Vagina (tissue), 2 donors: ENCODE measurements around the gene TM6SF1. TPM values are rescaled to one million over a fixed set of nuclear protein-coding genes. Genes with fewer than 3 reads are reported as not detected.

Experiments used
- DNase-seq, 2 donors: peaks; one replicate each; pipeline ENCODE4 v3.0.0-alpha.2; 2017; ENCODE audit errors: extremely low spot score in 2 of 2
- H3K27ac ChIP-seq: fragments of 200-600 bp; sonication (generic); one replicate; pipeline ENCODE4 v1.5.1; 2019
- H3K27me3 ChIP-seq: fragments of 200-600 bp; sonication (generic); one replicate; pipeline ENCODE4 v1.5.1; 2019
- H3K36me3 ChIP-seq, 2 donors: fragments of 200-600 bp; sonication (generic); one replicate each; pipeline ENCODE4 v1.5.1; 2017 to 2019
- H3K4me1 ChIP-seq: fragments of 200-600 bp; sonication (generic); one replicate; pipeline ENCODE4 v1.5.1; 2019
- H3K4me3 ChIP-seq, 2 donors: fragments of 200-600 bp; sonication (generic); 1 replicate in 1 of 2; 2 replicates in 1 of 2; pipeline ENCODE4 v1.5.1; 2016 to 2019
- H3K9me3 ChIP-seq: fragments of 200-600 bp; sonication (generic); one replicate; pipeline ENCODE4 v1.5.1; 2019
- POLR2A ChIP-seq, 2 donors: fragments of 450-650 bp; IDR thresholded peaks; one replicate each; pipeline ENCODE4 v1.6.1; 2017; ENCODE audit warnings: antibody characterized with exemption in 2 of 2, mild to moderate bottlenecking in 2 of 2, moderate library complexity in 2 of 2
- POLR2AphosphoS5 ChIP-seq, 2 donors: sonication (generic); formaldehyde crosslinking; IDR thresholded peaks; one replicate each; pipeline ENCODE4 v1.9.0; 2017; ENCODE audit warnings: antibody characterized with exemption in 2 of 2, mild to moderate bottlenecking in 2 of 2, low read depth in 1 of 2; ENCODE audit not compliant: insufficient read depth in 1 of 2
- intact Hi-C: fragments of 100-400 bp; cut with DNase I; formaldehyde crosslinking; loops from one replicate; pipeline ENCODE4 v1.15.1; 2023
- total RNA-seq: library from RNA; depleted of rRNA; stranded (reverse); fragments of >200 nt; gene quantifications from one replicate; pipeline ENCODE4 v1.2.3, GENCODE V29; 2016
- TF ChIP-seq, protein P1 (sequence below), 3 experiments: fragments of 450-650 bp in 2 of 3; fragments of 200-600 bp in 1 of 3; sonication (generic) in 1 of 3; IDR thresholded peaks; one replicate each; pipeline ENCODE4 v1.5.1; 2017 to 2019; ENCODE audit warnings: antibody characterized with exemption in 3 of 3, mild to moderate bottlenecking in 2 of 3, moderate library complexity in 2 of 3

TM6SF1 gene
- total RNA-seq, 1 donor from 2014 or later: 3.9 TPM

DNA sequence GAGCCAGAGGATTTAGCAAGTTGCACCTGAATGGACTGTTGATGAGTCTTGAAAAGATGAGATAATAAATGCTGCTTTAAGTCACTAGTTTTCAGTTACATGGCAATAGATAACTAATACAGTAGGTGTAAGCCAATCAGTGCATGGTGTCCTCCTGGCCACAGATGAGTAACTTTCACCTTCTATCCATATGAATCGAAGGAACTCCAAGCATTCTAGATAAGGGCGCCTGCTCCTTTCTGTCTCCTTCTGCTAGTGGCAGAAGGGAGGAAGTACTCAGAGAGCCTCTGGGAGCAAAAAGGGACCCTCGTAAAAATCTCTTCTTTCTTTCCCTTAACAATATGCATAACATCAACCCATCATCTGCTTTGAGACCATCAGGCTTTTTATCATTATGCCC is 37.3 kb downstream of the TM6SF1 start:
- DNase-seq: no peak
- no peaks in the 10 kb centered on the region for H3K27me3 ChIP-seq
- no peaks in the 10 kb centered on the region for H3K9me3 ChIP-seq
- no peak overlapping the region for H3K4me3 ChIP-seq
- intact Hi-C loops: no loop called here
- H3K4me1 ChIP-seq: no peaks in the 10 kb centered on the region
- peaks cover 0 to 15% of the 10 kb centered on the region in 2 donors for H3K36me3 ChIP-seq
- TF ChIP-seq POLR2AphosphoS5 (IDR thresholded peaks at IDR 0.05; ENCODE audit: insufficient read depth in 1 of 2, low read depth in 1 of 2) (no peak), POLR2A (IDR thresholded peaks at IDR 0.05) (no peak)
- TF ChIP-seq, protein P1, sequence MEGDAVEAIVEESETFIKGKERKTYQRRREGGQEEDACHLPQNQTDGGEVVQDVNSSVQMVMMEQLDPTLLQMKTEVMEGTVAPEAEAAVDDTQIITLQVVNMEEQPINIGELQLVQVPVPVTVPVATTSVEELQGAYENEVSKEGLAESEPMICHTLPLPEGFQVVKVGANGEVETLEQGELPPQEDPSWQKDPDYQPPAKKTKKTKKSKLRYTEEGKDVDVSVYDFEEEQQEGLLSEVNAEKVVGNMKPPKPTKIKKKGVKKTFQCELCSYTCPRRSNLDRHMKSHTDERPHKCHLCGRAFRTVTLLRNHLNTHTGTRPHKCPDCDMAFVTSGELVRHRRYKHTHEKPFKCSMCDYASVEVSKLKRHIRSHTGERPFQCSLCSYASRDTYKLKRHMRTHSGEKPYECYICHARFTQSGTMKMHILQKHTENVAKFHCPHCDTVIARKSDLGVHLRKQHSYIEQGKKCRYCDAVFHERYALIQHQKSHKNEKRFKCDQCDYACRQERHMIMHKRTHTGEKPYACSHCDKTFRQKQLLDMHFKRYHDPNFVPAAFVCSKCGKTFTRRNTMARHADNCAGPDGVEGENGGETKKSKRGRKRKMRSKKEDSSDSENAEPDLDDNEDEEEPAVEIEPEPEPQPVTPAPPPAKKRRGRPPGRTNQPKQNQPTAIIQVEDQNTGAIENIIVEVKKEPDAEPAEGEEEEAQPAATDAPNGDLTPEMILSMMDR (IDR thresholded peaks at IDR 0.05): no peak
- no peak overlapping the region for H3K27ac ChIP-seq

DNA sequence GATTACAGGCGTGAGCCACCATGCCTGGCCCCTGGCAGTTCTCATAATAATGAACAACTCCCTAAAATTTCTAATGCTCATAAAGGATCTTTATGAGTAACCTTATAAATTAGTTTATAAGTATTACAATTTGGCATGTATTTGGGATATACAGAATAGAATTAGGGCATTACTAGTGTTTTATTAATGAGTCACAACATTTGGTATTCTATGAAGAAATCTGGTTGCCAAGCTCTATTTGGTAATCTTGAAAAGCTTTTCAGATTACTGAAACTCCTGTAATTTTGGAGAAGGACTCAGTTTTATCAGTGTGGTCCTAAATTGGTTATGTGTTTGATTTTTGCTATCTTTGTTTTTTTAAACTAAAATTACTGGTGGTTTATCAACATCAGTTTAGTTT is 45.8 kb downstream of the TM6SF1 start:
- H3K27me3 ChIP-seq: no peaks in the 10 kb centered on the region
- H3K36me3 ChIP-seq: peaks cover 0 to 32% of the 10 kb centered on the region in 2 donors
- H3K4me1 ChIP-seq: no peaks in the 10 kb centered on the region
- H3K27ac ChIP-seq: no peak overlapping the region
- intact Hi-C loops: no loop called here
- no peak for DNase-seq
- TF ChIP-seq, protein P1 (IDR thresholded peaks at IDR 0.05): no peak
- no peak for TF ChIP-seq POLR2A (IDR thresholded peaks at IDR 0.05)
- TF ChIP-seq POLR2AphosphoS5 (IDR thresholded peaks at IDR 0.05; ENCODE audit: insufficient read depth in 1 of 2, low read depth in 1 of 2): no peak
- no peaks in the 10 kb centered on the region for H3K9me3 ChIP-seq
- H3K4me3 ChIP-seq: no peak overlapping the region

DNA sequence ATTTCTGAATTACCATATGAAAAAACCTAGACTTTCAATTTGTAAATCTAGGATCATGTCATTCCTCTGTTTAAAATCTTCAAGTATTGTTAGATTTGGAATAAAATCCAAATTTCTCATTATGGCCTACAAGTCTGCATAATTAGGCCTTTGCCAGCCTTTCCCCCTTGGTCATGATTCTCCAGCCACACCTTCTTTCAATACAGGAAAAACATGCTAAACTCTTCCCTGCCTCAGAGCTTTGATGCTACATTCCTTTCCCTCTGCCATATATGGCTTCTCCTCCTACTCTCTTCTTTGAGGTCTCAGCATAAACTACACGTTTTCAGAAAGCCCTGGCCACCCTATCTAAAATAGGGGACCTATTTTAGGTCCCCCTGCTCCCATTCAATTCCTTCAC is 48.5 kb downstream of the TM6SF1 start:
- H3K27ac ChIP-seq: no peak overlapping the region
- no peaks in the 10 kb centered on the region for H3K4me1 ChIP-seq
- H3K27me3 ChIP-seq: no peaks in the 10 kb centered on the region
- DNase-seq: no peak
- peaks cover 0 to 14% of the 10 kb centered on the region in 2 donors for H3K36me3 ChIP-seq
- intact Hi-C loops: loop anchor here (5.0 kb wide), 1 partner anchor 924 kb away; no protein-coding TSS in a partner anchor
- H3K9me3 ChIP-seq: no peaks in the 10 kb centered on the region
- TF ChIP-seq POLR2AphosphoS5 (IDR thresholded peaks at IDR 0.05; ENCODE audit: insufficient read depth in 1 of 2, low read depth in 1 of 2) (no peak), POLR2A (IDR thresholded peaks at IDR 0.05) (no peak)
- TF ChIP-seq, protein P1 (IDR thresholded peaks at IDR 0.05): no peak
- H3K4me3 ChIP-seq: no peak overlapping the region

DNA sequence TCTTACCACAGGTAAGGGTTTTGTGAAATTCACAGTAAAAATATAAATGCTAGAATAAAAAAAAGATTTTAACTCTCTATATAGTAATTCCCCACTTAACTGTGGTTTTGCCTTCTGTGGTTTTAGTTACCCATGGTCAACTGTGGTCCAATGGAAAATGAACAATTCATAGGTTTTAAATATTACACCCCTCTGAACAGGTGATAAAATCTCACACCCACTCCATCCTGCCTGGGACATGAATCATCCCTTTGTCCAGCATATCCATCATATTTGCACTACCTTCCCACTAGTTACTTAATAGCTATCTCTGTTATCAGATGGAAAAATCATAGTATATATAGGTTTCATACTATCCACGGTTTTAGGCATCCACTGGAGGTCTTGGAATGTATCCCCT is 50.9 kb downstream of the TM6SF1 start:
- intact Hi-C loops: loop anchor here (5.0 kb wide), 1 partner anchor 926 kb away; no protein-coding TSS in a partner anchor
- Histone ChIP-seq H3K9me3 (no peaks in the 10 kb centered on the region), H3K27me3 (no peaks in the 10 kb centered on the region), H3K4me3 (no peak overlapping the region), H3K36me3 (peaks cover 0 to 17% of the 10 kb centered on the region in 2 donors), H3K4me1 (no peaks in the 10 kb centered on the region), H3K27ac (no peak overlapping the region)
- no peak for DNase-seq
- TF ChIP-seq POLR2A (IDR thresholded peaks at IDR 0.05): no peak
- TF ChIP-seq, protein P1 (IDR thresholded peaks at IDR 0.05): no peak
- TF ChIP-seq POLR2AphosphoS5 (IDR thresholded peaks at IDR 0.05; ENCODE audit: insufficient read depth in 1 of 2, low read depth in 1 of 2): no peak

DNA sequence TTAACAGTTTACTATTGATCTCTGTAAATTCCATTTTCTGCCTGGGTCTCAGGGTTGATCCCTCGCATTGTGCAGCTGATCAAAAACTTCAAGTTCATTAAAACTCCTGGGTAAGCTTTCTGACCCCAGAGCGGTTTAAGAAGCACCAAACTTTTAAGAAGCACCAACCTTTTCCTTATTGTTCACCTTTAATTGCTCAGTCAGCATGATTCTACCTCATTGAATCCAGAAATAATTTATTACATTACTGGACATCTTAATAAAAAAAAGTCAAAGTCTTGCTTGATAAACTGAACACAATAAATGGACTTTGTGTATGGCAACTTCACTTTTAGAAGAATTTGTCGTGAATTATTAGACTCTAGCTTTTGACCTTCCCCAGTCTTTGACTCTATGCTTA is 53.3 kb downstream of the TM6SF1 start:
- no peaks in the 10 kb centered on the region for H3K9me3 ChIP-seq
- TF ChIP-seq, protein P1 (IDR thresholded peaks at IDR 0.05): no peak
- no peak for TF ChIP-seq POLR2AphosphoS5 (IDR thresholded peaks at IDR 0.05; ENCODE audit: insufficient read depth in 1 of 2, low read depth in 1 of 2)
- TF ChIP-seq POLR2A (IDR thresholded peaks at IDR 0.05): no peak
- intact Hi-C loops: no loop called here
- no peaks in the 10 kb centered on the region for H3K27me3 ChIP-seq
- H3K4me3 ChIP-seq: no peak overlapping the region
- H3K36me3 ChIP-seq: peaks cover 0 to 24% of the 10 kb centered on the region in 2 donors
- H3K4me1 ChIP-seq: no peaks in the 10 kb centered on the region
- DNase-seq: no peak
- no peak overlapping the region for H3K27ac ChIP-seq
